ENCODE results near the gene MINDY4B.
"Not testable (repeated sequence)": the region's sequence is repeated elsewhere in the genome, so short reads cannot be mapped to it uniquely, and the experiment has no call there.

DNA sequence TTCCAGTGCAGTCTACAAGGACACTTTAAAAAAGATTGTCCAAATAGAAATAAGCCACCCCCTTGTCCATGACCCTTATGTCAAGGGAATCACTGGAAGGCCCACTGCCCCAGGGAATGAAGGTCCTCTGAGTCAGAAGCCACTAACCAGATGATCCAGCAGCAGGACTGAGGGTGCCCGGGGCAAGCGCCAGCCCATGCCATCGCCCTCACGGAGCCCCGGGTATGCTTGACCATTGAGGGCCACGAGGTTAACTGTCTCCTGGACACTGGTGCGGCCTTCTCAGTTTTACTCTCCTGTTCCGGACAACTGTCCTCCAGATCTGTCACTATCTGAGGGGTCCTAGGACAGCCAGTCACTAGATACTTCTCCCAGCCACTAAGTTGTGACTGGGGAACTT lies 47.3 kb downstream of the MINDY4B start:
- TF ChIP-seq, protein P1, sequence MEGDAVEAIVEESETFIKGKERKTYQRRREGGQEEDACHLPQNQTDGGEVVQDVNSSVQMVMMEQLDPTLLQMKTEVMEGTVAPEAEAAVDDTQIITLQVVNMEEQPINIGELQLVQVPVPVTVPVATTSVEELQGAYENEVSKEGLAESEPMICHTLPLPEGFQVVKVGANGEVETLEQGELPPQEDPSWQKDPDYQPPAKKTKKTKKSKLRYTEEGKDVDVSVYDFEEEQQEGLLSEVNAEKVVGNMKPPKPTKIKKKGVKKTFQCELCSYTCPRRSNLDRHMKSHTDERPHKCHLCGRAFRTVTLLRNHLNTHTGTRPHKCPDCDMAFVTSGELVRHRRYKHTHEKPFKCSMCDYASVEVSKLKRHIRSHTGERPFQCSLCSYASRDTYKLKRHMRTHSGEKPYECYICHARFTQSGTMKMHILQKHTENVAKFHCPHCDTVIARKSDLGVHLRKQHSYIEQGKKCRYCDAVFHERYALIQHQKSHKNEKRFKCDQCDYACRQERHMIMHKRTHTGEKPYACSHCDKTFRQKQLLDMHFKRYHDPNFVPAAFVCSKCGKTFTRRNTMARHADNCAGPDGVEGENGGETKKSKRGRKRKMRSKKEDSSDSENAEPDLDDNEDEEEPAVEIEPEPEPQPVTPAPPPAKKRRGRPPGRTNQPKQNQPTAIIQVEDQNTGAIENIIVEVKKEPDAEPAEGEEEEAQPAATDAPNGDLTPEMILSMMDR (conservative IDR thresholded peaks at IDR 0.05; ENCODE audit: low read depth, low read length): not testable (repeated sequence)
- not testable (repeated sequence) for TF ChIP-seq EZH2 (IDR thresholded peaks at IDR 0.05; ENCODE audit: borderline replicate concordance, low read depth, low read length, poor library complexity, severe bottlenecking)
